ENCODE measurements around the gene BBS12. TPM values are rescaled to one million over a fixed set of nuclear protein-coding genes. Genes with fewer than 3 reads are reported as not detected.

BBS12 gene
- total and polyA plus RNA-seq, 11 donors, result 1.1 to 11.9 (median 6.8) TPM

GRCh38 chr4:122695226-122695625 is 37.3 kb upstream of the BBS12 start:
- DNase-seq, result no peak
- no peak for TF ChIP-seq CTCF (IDR thresholded peaks at IDR 0.05)
- TF ChIP-seq POLR2A (IDR thresholded peaks at IDR 0.05), result no peak
- no peaks in the 10 kb centered on the region for H3K36me3 ChIP-seq
- no peak for ATAC-seq
- H3K27me3 ChIP-seq, result no peaks in the 10 kb centered on the region
- WGBS, 4 donors, result 72 to 86% (median 79%) methylated on average over 2 of the region's 2 CpGs
- H3K9me3 ChIP-seq, result no peaks in the 10 kb centered on the region
- peaks cover 0 to 7% (median 4%) of the 10 kb centered on the region in 12 donors for H3K4me1 ChIP-seq
- intact Hi-C loops (cut with DNase I), result no loop called here
- no peak overlapping the region for H3K27ac ChIP-seq
- H3K4me3 ChIP-seq, result no peak overlapping the region

- intact Hi-C loops (cut with DNase I), result no loop called here
- ATAC-seq (peak; percentile 96 to 99 (median 98)), DNase-seq (peak; percentile 61 to 85 (median 73))
- Histone ChIP-seq H3K36me3 (peaks cover 0 to 3% (median 0%) of the 10 kb centered on the region in 9 donors), H3K27ac (peak overlapping the region in 11 of 12 donors; percentile 1 to 83 (median 70)), H3K9me3 (no peaks in the 10 kb centered on the region), H3K4me3 (peak overlapping the region in 11 of 12 donors; percentile 18 to 58 (median 48)), H3K4me1 (peaks cover 0 to 24% (median 4%) of the 10 kb centered on the region in 12 donors), H3K27me3 (no peaks in the 10 kb centered on the region)
- peak in 1 of 2 donors; percentile 63 for TF ChIP-seq POLR2A (IDR thresholded peaks at IDR 0.05)
- no peak for TF ChIP-seq CTCF (IDR thresholded peaks at IDR 0.05)
- 18 to 28% (median 25%) methylated on average over 8 of the region's 8 CpGs for WGBS, 4 donors
Observed at GRCh38 chr4:122700178-122700725, 32.3 kb upstream of the BBS12 start.

GRCh38 chr4:122701061-122701460 is 31.4 kb upstream of the BBS12 start:
- Histone ChIP-seq H3K9me3 (no peaks in the 10 kb centered on the region), H3K4me1 (peaks cover 0 to 27% (median 5%) of the 10 kb centered on the region in 12 donors), H3K27me3 (no peaks in the 10 kb centered on the region), H3K27ac (peak overlapping the region in 8 of 12 donors; percentile 43 to 83 (median 74)), H3K36me3 (peaks cover 0 to 3% (median 0%) of the 10 kb centered on the region in 9 donors), H3K4me3 (peak overlapping the region in 11 of 12 donors; percentile 18 to 58 (median 48))
- intact Hi-C loops (cut with DNase I), result no loop called here
- TF ChIP-seq CTCF (IDR thresholded peaks at IDR 0.05) (no peak), POLR2A (IDR thresholded peaks at IDR 0.05) (no peak)
- DNase-seq (no peak), ATAC-seq (no peak)
- WGBS, 4 donors, result 71 to 86% (median 80%) methylated on average over 5 of the region's 5 CpGs

- Histone ChIP-seq H3K27ac (no peak overlapping the region), H3K27me3 (no peaks in the 10 kb centered on the region), H3K9me3 (no peaks in the 10 kb centered on the region), H3K4me1 (peaks cover 0 to 27% (median 5%) of the 10 kb centered on the region in 12 donors), H3K36me3 (peaks cover 0 to 8% (median 0%) of the 10 kb centered on the region in 9 donors), H3K4me3 (peak overlapping the region in 6 of 12 donors; percentile 11 to 58 (median 48))
- TF ChIP-seq POLR2A (IDR thresholded peaks at IDR 0.05) (no peak), CTCF (IDR thresholded peaks at IDR 0.05) (no peak)
- 88 to 96% (median 90%) methylated on average over 1 of the region's 1 CpG for WGBS, 4 donors
- no peak for DNase-seq
- intact Hi-C loops (cut with DNase I), result no loop called here
- ATAC-seq, result no peak
Observed at GRCh38 chr4:122701965-122702364, 30.5 kb upstream of the BBS12 start.

Data from heart left ventricle (tissue), 16 donors.